ENCODE data around the gene SARDH. TPM values are rescaled to one million over a fixed set of nuclear protein-coding genes. Genes with fewer than 3 reads are reported as not detected.
A peak's percentile ranks its signal among the peaks of the same experiment; 100 is the strongest.

SARDH gene
- polyA plus RNA-seq, result 1 to 10 TPM in 2 of 3 donors, under 1 TPM in 1; 0.08 to 6.8 (median 1.2) TPM

GRCh38 chr9:133737774-133738639 is at the start of gene SARDH:
SARDH (minus strand) TSS chr9:133738352; CDS start chr9:133734173, 4,179 bp downstream.
- H3K36me3 Mint-ChIP-seq, result no peaks in the 10 kb centered on the region
- H3K9me3 Mint-ChIP-seq, result no peaks in the 10 kb centered on the region
- H3K4me1 Mint-ChIP-seq, result peaks cover 8 to 16% of the 10 kb centered on the region in 2 donors
- peak within 1 kb of the TSS; percentile 63 to 74 (median 68) for H3K4me3 Mint-ChIP-seq
- DNase-seq, result peak; percentile 45 to 60 (median 50)
- H3K27me3 Mint-ChIP-seq (ENCODE audit: low read depth in 3 of 3), result peaks cover 0 to 2% (median 0%) of the 10 kb centered on the region in 3 donors
- peak within 1 kb of the TSS in 3 of 6 donors; percentile 30 to 61 (median 39) for H3K27ac Mint-ChIP-seq

GRCh38 chr9:133787754-133788025 is 49.5 kb upstream of the SARDH start:
- no peak for DNase-seq
- Mint-ChIP-seq H3K9me3 (no peaks in the 10 kb centered on the region), H3K4me1 (peaks cover 0 to 2% of the 10 kb centered on the region in 2 donors), H3K27me3 (ENCODE audit: low read depth in 3 of 3) (peaks cover 0 to 1% (median 0%) of the 10 kb centered on the region in 3 donors), H3K36me3 (no peaks in the 10 kb centered on the region), H3K4me3 (no peak overlapping the region), H3K27ac (no peak overlapping the region)

GRCh38 chr9:133786907-133787753 is 49.0 kb upstream of the SARDH start:
- no peaks in the 10 kb centered on the region for H3K9me3 Mint-ChIP-seq
- no peak for DNase-seq
- no peak overlapping the region for H3K27ac Mint-ChIP-seq
- H3K4me3 Mint-ChIP-seq, result no peak overlapping the region
- H3K27me3 Mint-ChIP-seq (ENCODE audit: low read depth in 3 of 3), result peaks cover 0 to 1% (median 0%) of the 10 kb centered on the region in 3 donors
- no peaks in the 10 kb centered on the region for H3K4me1 Mint-ChIP-seq
- H3K36me3 Mint-ChIP-seq, result no peaks in the 10 kb centered on the region

- peaks cover 0 to 1% (median 0%) of the 10 kb centered on the region in 3 donors for H3K27me3 Mint-ChIP-seq (ENCODE audit: low read depth in 3 of 3)
- no peaks in the 10 kb centered on the region for H3K9me3 Mint-ChIP-seq
- no peak overlapping the region for H3K27ac Mint-ChIP-seq
- H3K36me3 Mint-ChIP-seq, result no peaks in the 10 kb centered on the region
- H3K4me1 Mint-ChIP-seq, result no peaks in the 10 kb centered on the region
- DNase-seq, result no peak
- H3K4me3 Mint-ChIP-seq, result no peak overlapping the region
Observed at GRCh38 chr9:133786371-133786753, 48.2 kb upstream of the SARDH start.

- Mint-ChIP-seq H3K4me1 (no peaks in the 10 kb centered on the region), H3K4me3 (no peak overlapping the region), H3K9me3 (no peaks in the 10 kb centered on the region), H3K27ac (no peak overlapping the region), H3K36me3 (no peaks in the 10 kb centered on the region), H3K27me3 (ENCODE audit: low read depth in 3 of 3) (peaks cover 0 to 1% (median 1%) of the 10 kb centered on the region in 3 donors)
- no peak for DNase-seq
Observed at GRCh38 chr9:133785753-133786370, 47.7 kb upstream of the SARDH start.

- Mint-ChIP-seq H3K36me3 (no peaks in the 10 kb centered on the region), H3K4me3 (no peak overlapping the region), H3K27ac (no peak overlapping the region), H3K9me3 (no peaks in the 10 kb centered on the region), H3K27me3 (ENCODE audit: low read depth in 3 of 3) (peaks cover 0 to 3% (median 1%) of the 10 kb centered on the region in 3 donors), H3K4me1 (no peaks in the 10 kb centered on the region)
- no peak for DNase-seq
Observed at GRCh38 chr9:133784731-133785561, 46.8 kb upstream of the SARDH start.

GRCh38 chr9:133783331-133783731 is 45.2 kb upstream of the SARDH start:
- Mint-ChIP-seq H3K9me3 (no peaks in the 10 kb centered on the region), H3K4me1 (no peaks in the 10 kb centered on the region), H3K27ac (no peak overlapping the region), H3K27me3 (ENCODE audit: low read depth in 3 of 3) (peaks cover 0 to 3% (median 1%) of the 10 kb centered on the region in 3 donors), H3K36me3 (no peaks in the 10 kb centered on the region), H3K4me3 (no peak overlapping the region)
- DNase-seq, result no peak

- H3K27ac Mint-ChIP-seq, result no peak overlapping the region
- H3K27me3 Mint-ChIP-seq (ENCODE audit: low read depth in 3 of 3), result peaks cover 0 to 3% (median 1%) of the 10 kb centered on the region in 3 donors
- DNase-seq, result peak; percentile 25 to 45 (median 35)
- no peaks in the 10 kb centered on the region for H3K9me3 Mint-ChIP-seq
- no peaks in the 10 kb centered on the region for H3K36me3 Mint-ChIP-seq
- H3K4me3 Mint-ChIP-seq, result no peak overlapping the region
- no peaks in the 10 kb centered on the region for H3K4me1 Mint-ChIP-seq
Observed at GRCh38 chr9:133782157-133783130, 44.3 kb upstream of the SARDH start.

GRCh38 chr9:133781828-133782135 is 43.6 kb upstream of the SARDH start:
- no peak for DNase-seq
- no peaks in the 10 kb centered on the region for H3K9me3 Mint-ChIP-seq
- H3K27me3 Mint-ChIP-seq (ENCODE audit: low read depth in 3 of 3), result peaks cover 0 to 3% (median 1%) of the 10 kb centered on the region in 3 donors
- H3K4me3 Mint-ChIP-seq, result no peak overlapping the region
- H3K4me1 Mint-ChIP-seq, result no peaks in the 10 kb centered on the region
- no peak overlapping the region for H3K27ac Mint-ChIP-seq
- H3K36me3 Mint-ChIP-seq, result no peaks in the 10 kb centered on the region

GRCh38 chr9:133780962-133781827 is 43.0 kb upstream of the SARDH start:
- no peak overlapping the region for H3K4me3 Mint-ChIP-seq
- no peaks in the 10 kb centered on the region for H3K4me1 Mint-ChIP-seq
- peaks cover 0 to 3% (median 1%) of the 10 kb centered on the region in 3 donors for H3K27me3 Mint-ChIP-seq (ENCODE audit: low read depth in 3 of 3)
- H3K36me3 Mint-ChIP-seq, result no peaks in the 10 kb centered on the region
- H3K9me3 Mint-ChIP-seq, result no peaks in the 10 kb centered on the region
- no peak overlapping the region for H3K27ac Mint-ChIP-seq
- no peak for DNase-seq

GRCh38 chr9:133780404-133780945 is 42.3 kb upstream of the SARDH start:
- Mint-ChIP-seq H3K27ac (no peak overlapping the region), H3K27me3 (ENCODE audit: low read depth in 3 of 3) (peaks cover 0 to 3% (median 1%) of the 10 kb centered on the region in 3 donors), H3K4me3 (no peak overlapping the region), H3K9me3 (no peaks in the 10 kb centered on the region), H3K4me1 (no peaks in the 10 kb centered on the region), H3K36me3 (no peaks in the 10 kb centered on the region)
- no peak for DNase-seq

All from immature natural killer cell (primary cell).